ENCODE results near the gene FHL2.

FHL2 gene

GRCh38 chr2:105390454-105390853, 8.4 kb downstream of the FHL2 start:
- H3K27ac ChIP-seq: no peak overlapping the region
- H3K27me3 ChIP-seq (ENCODE audit: insufficient read depth, low read depth, severe bottlenecking): no peaks in the 10 kb centered on the region
- DNase-seq: no peak
- no peaks in the 10 kb centered on the region for H3K9me3 ChIP-seq (ENCODE audit: severe bottlenecking)
- H3K36me3 ChIP-seq: peaks cover 8% of the 10 kb centered on the region; the same call in 1 of the 2 replicates
- H3K4me3 ChIP-seq (ENCODE audit: low read depth, low read length): no peak overlapping the region
- TF ChIP-seq CTCF (IDR thresholded peaks at IDR 0.05; ENCODE audit: low read depth, low read length): no peak

DNA sequence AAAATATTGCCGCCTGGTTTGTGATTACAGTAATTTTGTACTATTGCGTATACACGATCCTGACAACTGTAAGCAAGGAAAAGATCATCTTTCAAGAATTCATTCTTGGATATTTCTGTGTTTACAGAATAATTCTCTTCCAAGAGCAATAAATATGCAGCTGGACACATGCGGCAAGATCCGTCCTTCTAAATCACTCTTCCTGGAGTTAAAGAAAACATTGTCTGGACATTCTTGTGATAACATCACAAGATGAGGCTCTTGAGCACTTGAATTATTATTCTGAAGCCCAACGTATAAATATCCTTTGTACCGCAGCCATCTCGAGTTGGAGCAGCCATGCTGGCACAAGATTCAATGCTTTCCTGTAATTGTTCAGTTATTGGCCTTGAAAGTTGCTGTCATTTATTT, 9.9 kb downstream of the FHL2 start:
- Histone ChIP-seq H3K9me3 (ENCODE audit: severe bottlenecking) (no peaks in the 10 kb centered on the region), H3K27ac (no peak overlapping the region), H3K4me3 (ENCODE audit: low read depth, low read length) (no peak overlapping the region), H3K27me3 (ENCODE audit: insufficient read depth, low read depth, severe bottlenecking) (no peaks in the 10 kb centered on the region), H3K36me3 (peaks cover 23% of the 10 kb centered on the region)
- no peak for TF ChIP-seq CTCF (IDR thresholded peaks at IDR 0.05; ENCODE audit: low read depth, low read length)
- DNase-seq: no peak

- H3K4me3 ChIP-seq (ENCODE audit: low read depth, low read length): no peak overlapping the region
- peaks cover 26% of the 10 kb centered on the region for H3K36me3 ChIP-seq
- no peak for DNase-seq
Measured at GRCh38 chr2:105387225-105387624, 11.6 kb downstream of the FHL2 start.

GRCh38 chr2:105385731-105386540, 12.9 kb downstream of the FHL2 start:
- no peak for TF ChIP-seq CTCF (IDR thresholded peaks at IDR 0.05; ENCODE audit: low read depth, low read length)
- no peak for DNase-seq
- H3K9me3 ChIP-seq (ENCODE audit: severe bottlenecking): no peaks in the 10 kb centered on the region
- no peak overlapping the region for H3K4me3 ChIP-seq (ENCODE audit: low read depth, low read length)
- H3K27me3 ChIP-seq (ENCODE audit: insufficient read depth, low read depth, severe bottlenecking): no peaks in the 10 kb centered on the region
- peaks cover 26% of the 10 kb centered on the region for H3K36me3 ChIP-seq
- H3K27ac ChIP-seq: no peak overlapping the region

More at GRCh38 chr2:105387225-105387624, 11.6 kb downstream of the FHL2 start:
- Histone ChIP-seq H3K27ac (no peak overlapping the region), H3K9me3 (ENCODE audit: severe bottlenecking) (no peaks in the 10 kb centered on the region), H3K27me3 (ENCODE audit: insufficient read depth, low read depth, severe bottlenecking) (no peaks in the 10 kb centered on the region)
- no peak for TF ChIP-seq CTCF (IDR thresholded peaks at IDR 0.05; ENCODE audit: low read depth, low read length)

DNA sequence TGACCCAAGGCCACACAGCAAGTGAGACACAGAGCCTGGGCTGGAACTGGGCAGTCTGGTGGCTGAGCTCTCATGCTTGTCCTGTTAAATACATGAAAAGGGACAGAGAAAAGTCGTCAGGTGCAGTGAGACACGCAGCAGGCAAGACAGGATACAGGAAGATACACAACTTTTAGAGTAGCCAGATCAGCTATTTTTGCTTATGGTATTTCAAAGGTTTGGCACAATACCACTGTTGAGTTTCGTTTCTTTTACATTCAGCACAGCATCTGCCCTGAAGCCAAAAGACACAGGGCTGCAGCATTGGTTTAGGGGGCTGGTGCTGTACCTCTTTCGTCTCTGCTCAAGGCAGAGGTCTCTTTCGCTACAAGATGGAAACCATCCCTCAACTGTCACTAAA, 14.0 kb downstream of the FHL2 start:
- DNase-seq: no peak
- Histone ChIP-seq H3K9me3 (ENCODE audit: severe bottlenecking) (no peaks in the 10 kb centered on the region), H3K4me3 (ENCODE audit: low read depth, low read length) (no peak overlapping the region), H3K27ac (no peak overlapping the region), H3K36me3 (peaks cover 26% of the 10 kb centered on the region), H3K27me3 (ENCODE audit: insufficient read depth, low read depth, severe bottlenecking) (no peaks in the 10 kb centered on the region)
- no peak for TF ChIP-seq CTCF (IDR thresholded peaks at IDR 0.05; ENCODE audit: low read depth, low read length)

- H3K27me3 ChIP-seq (ENCODE audit: insufficient read depth, low read depth, severe bottlenecking): no peaks in the 10 kb centered on the region
- H3K27ac ChIP-seq: no peak overlapping the region
- no peaks in the 10 kb centered on the region for H3K9me3 ChIP-seq (ENCODE audit: severe bottlenecking)
- no peak for TF ChIP-seq CTCF (IDR thresholded peaks at IDR 0.05; ENCODE audit: low read depth, low read length)
- peaks cover 26% of the 10 kb centered on the region for H3K36me3 ChIP-seq
- H3K4me3 ChIP-seq (ENCODE audit: low read depth, low read length): no peak overlapping the region
- no peak for DNase-seq
Measured at GRCh38 chr2:105384216-105384615, 14.6 kb downstream of the FHL2 start.

Data from WERI-Rb-1 (cell line).